Neural cell (in vitro differentiated cells): Measurements from ENCODE around the gene VPS13D. TPM values are rescaled to one million over a fixed set of nuclear protein-coding genes. Genes with fewer than 3 reads are reported as not detected.

Source experiments
- H2AFZ ChIP-seq: fragments of 200-600, 300-800 bp; sonication (generic), shearing (Covaris generic); 2 replicates; pipeline ENCODE4 v1.6.0; 2014; ENCODE audit warnings: low read depth, mild to moderate bottlenecking, antibody characterized with exemption, low read length, moderate library complexity
- H3F3A ChIP-seq: fragments of 200-600 bp; shearing (Covaris generic); 2 replicates; pipeline ENCODE4 v1.6.1; 2016; ENCODE audit warnings: mild to moderate bottlenecking, moderate library complexity, mixed read lengths, antibody characterized with exemption, low read length; ENCODE audit not compliant: insufficient read depth, poor library complexity, severe bottlenecking
- H3K27ac ChIP-seq: fragments of 200-600, 300-800 bp; sonication (generic), shearing (Covaris generic); 2 replicates; pipeline ENCODE4 v1.5.1; 2014; ENCODE audit warnings: mild to moderate bottlenecking, low read length, moderate library complexity
- H3K27me3 ChIP-seq: fragments of 300-800, 200-600 bp; sonication (generic), shearing (Covaris generic); 2 replicates; pipeline ENCODE4 v1.6.0; 2014; ENCODE audit warnings: mild to moderate bottlenecking, low read depth, low read length, moderate library complexity; ENCODE audit not compliant: insufficient read depth
- H3K36me3 ChIP-seq: fragments of 300-800, 200-600 bp; sonication (generic), shearing (Covaris generic); 2 replicates; pipeline ENCODE4 v1.5.1; 2014; ENCODE audit warnings: mild to moderate bottlenecking, antibody characterized with exemption, low read length, moderate library complexity; ENCODE audit not compliant: insufficient read depth
- H3K4me2 ChIP-seq: fragments of 300-800, 200-600 bp; sonication (generic), shearing (Covaris generic); 2 replicates; pipeline ENCODE4 v1.6.0; 2014; ENCODE audit warnings: mild to moderate bottlenecking, low read length
- H3K4me3 ChIP-seq: fragments of 300-800, 200-600 bp; sonication (generic), shearing (Covaris generic); 2 replicates; pipeline ENCODE4 v1.5.1; 2014; ENCODE audit warnings: mild to moderate bottlenecking, low read length, moderate library complexity
- H3K79me2 ChIP-seq: fragments of 200-600 bp; shearing (Covaris generic); replicated peaks from 2 replicates; pipeline ENCODE4 v1.6.0; 2014; ENCODE audit warnings: mild to moderate bottlenecking, low read length, moderate library complexity; ENCODE audit not compliant: insufficient read depth
- H3K9ac ChIP-seq: fragments of 300-800, 200-600 bp; sonication (generic), shearing (Covaris generic); 2 replicates; pipeline ENCODE4 v1.6.1; 2016; ENCODE audit warnings: mild to moderate bottlenecking, low read length, mixed read lengths
- H3K9me2 ChIP-seq: fragments of 200-600 bp; shearing (Covaris generic); 2 replicates; pipeline ENCODE4 v1.6.1; 2016; ENCODE audit warnings: mild to moderate bottlenecking, low read length, mixed read lengths; ENCODE audit not compliant: insufficient read depth
- H3K9me3 ChIP-seq: fragments of 200-600, 300-800 bp; sonication (generic), shearing (Covaris generic); 2 replicates; pipeline ENCODE4 v1.6.1; 2016; ENCODE audit warnings: mild to moderate bottlenecking, mixed run types, low read length, moderate library complexity, mixed read lengths
- H4K20me1 ChIP-seq: fragments of 200-600 bp; shearing (Covaris generic); 2 replicates; pipeline ENCODE4 v1.6.1; 2016; ENCODE audit warnings: mild to moderate bottlenecking, mixed run types; ENCODE audit not compliant: insufficient read depth
- EP300 ChIP-seq: fragments of 450-650 bp; conservative IDR thresholded peaks from 2 replicates; pipeline ENCODE4 v1.6.1; 2014; ENCODE audit warnings: antibody characterized with exemption, mild to moderate bottlenecking, moderate library complexity; ENCODE audit not compliant: poor library complexity, severe bottlenecking
- EZH2 ChIP-seq: fragments of 200-600, 300-800 bp; shearing (Covaris generic), sonication (generic); IDR thresholded peaks from 2 replicates; pipeline ENCODE4 v1.6.1; 2014; ENCODE audit warnings: antibody characterized with exemption, low read length, borderline replicate concordance, mild to moderate bottlenecking; ENCODE audit not compliant: insufficient read depth, poor library complexity, severe bottlenecking
- MXI1 ChIP-seq: fragments of 450-650 bp; conservative IDR thresholded peaks from 2 replicates; pipeline ENCODE4 v1.6.1; 2014; ENCODE audit warnings: antibody characterized with exemption, mild to moderate bottlenecking; ENCODE audit not compliant: poor library complexity, severe bottlenecking
- POLR2AphosphoS5 ChIP-seq: IDR thresholded peaks from 2 replicates; pipeline ENCODE4 v1.6.1; 2012
- RAD21 ChIP-seq: fragments of 450-650 bp; conservative IDR thresholded peaks from 2 replicates; pipeline ENCODE4 v1.6.1; 2014; ENCODE audit warnings: antibody characterized with exemption, mild to moderate bottlenecking, moderate library complexity
- SMC3 ChIP-seq: fragments of 450-650 bp; conservative IDR thresholded peaks from 2 replicates; pipeline ENCODE4 v1.6.1; 2014; ENCODE audit warnings: antibody characterized with exemption, mild to moderate bottlenecking, moderate library complexity; ENCODE audit not compliant: poor library complexity
- TAF1 ChIP-seq: IDR thresholded peaks from 2 replicates; pipeline ENCODE4 v1.6.1; 2012; ENCODE audit warnings: low read depth
- polyA plus RNA-seq: library from polyadenylated mRNA; depleted of rRNA; stranded (reverse); fragments of >200 nt; gene quantifications from 2 replicates; pipeline ENCODE4 v1.2.3, GENCODE V29; 2014
- TF ChIP-seq, protein P1 (sequence below): fragments of 450-650 bp; IDR thresholded peaks from 2 replicates; pipeline ENCODE4 v1.5.1; 2014; ENCODE audit warnings: antibody characterized with exemption, mild to moderate bottlenecking, moderate library complexity; ENCODE audit not compliant: poor library complexity, severe bottlenecking
- TF ChIP-seq, protein P2 (sequence below): IDR thresholded peaks from 2 replicates; pipeline ENCODE4 v1.6.1; 2012; ENCODE audit warnings: borderline replicate concordance

VPS13D gene
- polyA plus RNA-seq, 1 donor from 2014 or later, result 24.5 TPM

GRCh38 chr1:12556368-12556930 lies 326.6 kb downstream of the VPS13D start:
- H3K36me3 ChIP-seq, result no peaks in the 10 kb centered on the region
- H3K4me3 ChIP-seq, result no peak overlapping the region
- H3K9me2 ChIP-seq, result no peaks in the 10 kb centered on the region
- no peaks in the 10 kb centered on the region for H3K79me2 ChIP-seq
- H3K9ac ChIP-seq, result no peak overlapping the region
- TF ChIP-seq SMC3 (no peak), MXI1 (no peak), TAF1 (no peak), EZH2 (no peak), POLR2AphosphoS5 (no peak)
- TF ChIP-seq, protein P1, sequence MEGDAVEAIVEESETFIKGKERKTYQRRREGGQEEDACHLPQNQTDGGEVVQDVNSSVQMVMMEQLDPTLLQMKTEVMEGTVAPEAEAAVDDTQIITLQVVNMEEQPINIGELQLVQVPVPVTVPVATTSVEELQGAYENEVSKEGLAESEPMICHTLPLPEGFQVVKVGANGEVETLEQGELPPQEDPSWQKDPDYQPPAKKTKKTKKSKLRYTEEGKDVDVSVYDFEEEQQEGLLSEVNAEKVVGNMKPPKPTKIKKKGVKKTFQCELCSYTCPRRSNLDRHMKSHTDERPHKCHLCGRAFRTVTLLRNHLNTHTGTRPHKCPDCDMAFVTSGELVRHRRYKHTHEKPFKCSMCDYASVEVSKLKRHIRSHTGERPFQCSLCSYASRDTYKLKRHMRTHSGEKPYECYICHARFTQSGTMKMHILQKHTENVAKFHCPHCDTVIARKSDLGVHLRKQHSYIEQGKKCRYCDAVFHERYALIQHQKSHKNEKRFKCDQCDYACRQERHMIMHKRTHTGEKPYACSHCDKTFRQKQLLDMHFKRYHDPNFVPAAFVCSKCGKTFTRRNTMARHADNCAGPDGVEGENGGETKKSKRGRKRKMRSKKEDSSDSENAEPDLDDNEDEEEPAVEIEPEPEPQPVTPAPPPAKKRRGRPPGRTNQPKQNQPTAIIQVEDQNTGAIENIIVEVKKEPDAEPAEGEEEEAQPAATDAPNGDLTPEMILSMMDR, result no peak
- TF ChIP-seq, protein P2, sequence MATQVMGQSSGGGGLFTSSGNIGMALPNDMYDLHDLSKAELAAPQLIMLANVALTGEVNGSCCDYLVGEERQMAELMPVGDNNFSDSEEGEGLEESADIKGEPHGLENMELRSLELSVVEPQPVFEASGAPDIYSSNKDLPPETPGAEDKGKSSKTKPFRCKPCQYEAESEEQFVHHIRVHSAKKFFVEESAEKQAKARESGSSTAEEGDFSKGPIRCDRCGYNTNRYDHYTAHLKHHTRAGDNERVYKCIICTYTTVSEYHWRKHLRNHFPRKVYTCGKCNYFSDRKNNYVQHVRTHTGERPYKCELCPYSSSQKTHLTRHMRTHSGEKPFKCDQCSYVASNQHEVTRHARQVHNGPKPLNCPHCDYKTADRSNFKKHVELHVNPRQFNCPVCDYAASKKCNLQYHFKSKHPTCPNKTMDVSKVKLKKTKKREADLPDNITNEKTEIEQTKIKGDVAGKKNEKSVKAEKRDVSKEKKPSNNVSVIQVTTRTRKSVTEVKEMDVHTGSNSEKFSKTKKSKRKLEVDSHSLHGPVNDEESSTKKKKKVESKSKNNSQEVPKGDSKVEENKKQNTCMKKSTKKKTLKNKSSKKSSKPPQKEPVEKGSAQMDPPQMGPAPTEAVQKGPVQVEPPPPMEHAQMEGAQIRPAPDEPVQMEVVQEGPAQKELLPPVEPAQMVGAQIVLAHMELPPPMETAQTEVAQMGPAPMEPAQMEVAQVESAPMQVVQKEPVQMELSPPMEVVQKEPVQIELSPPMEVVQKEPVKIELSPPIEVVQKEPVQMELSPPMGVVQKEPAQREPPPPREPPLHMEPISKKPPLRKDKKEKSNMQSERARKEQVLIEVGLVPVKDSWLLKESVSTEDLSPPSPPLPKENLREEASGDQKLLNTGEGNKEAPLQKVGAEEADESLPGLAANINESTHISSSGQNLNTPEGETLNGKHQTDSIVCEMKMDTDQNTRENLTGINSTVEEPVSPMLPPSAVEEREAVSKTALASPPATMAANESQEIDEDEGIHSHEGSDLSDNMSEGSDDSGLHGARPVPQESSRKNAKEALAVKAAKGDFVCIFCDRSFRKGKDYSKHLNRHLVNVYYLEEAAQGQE, result no peak
- H3K27ac ChIP-seq, result no peak overlapping the region
- H3K4me2 ChIP-seq, result no peak overlapping the region
- H3F3A ChIP-seq, result no peaks in the 10 kb centered on the region
- H2AFZ ChIP-seq, result no peak overlapping the region
- H3K9me3 ChIP-seq, result no peaks in the 10 kb centered on the region
- H3K27me3 ChIP-seq, result no peaks in the 10 kb centered on the region
- H4K20me1 ChIP-seq, result no peaks in the 10 kb centered on the region

GRCh38 chr1:12556957-12557935 lies 327.4 kb downstream of the VPS13D start:
- Histone ChIP-seq H3K4me3 (no peak overlapping the region), H3K4me2 (no peak overlapping the region), H4K20me1 (no peaks in the 10 kb centered on the region), H3F3A (no peaks in the 10 kb centered on the region), H3K79me2 (no peaks in the 10 kb centered on the region), H3K36me3 (no peaks in the 10 kb centered on the region), H2AFZ (no peak overlapping the region), H3K9me2 (no peaks in the 10 kb centered on the region), H3K27me3 (no peaks in the 10 kb centered on the region), H3K9me3 (no peaks in the 10 kb centered on the region), H3K27ac (no peak overlapping the region), H3K9ac (no peak overlapping the region)
- TF ChIP-seq, protein P1, result no peak
- TF ChIP-seq EZH2, result no peak
- no peak for TF ChIP-seq RAD21
- TF ChIP-seq TAF1, result no peak
- TF ChIP-seq, protein P2, result no peak
- TF ChIP-seq POLR2AphosphoS5, result no peak
- TF ChIP-seq EP300, result no peak
- no peak for TF ChIP-seq MXI1
- no peak for TF ChIP-seq SMC3
